Activated CD4-positive, alpha-beta T cell treated with anti-CD3 and anti-CD28 coated beads, Interleukin-2, amount 50 U/mL, for 16 hours (primary cell): ENCODE measurements around the gene VMP1.

Source experiments
- DNase-seq: peaks from one replicate; pipeline ENCODE4 v3.0.0-alpha.2; 2020

Gene VMP1

DNA sequence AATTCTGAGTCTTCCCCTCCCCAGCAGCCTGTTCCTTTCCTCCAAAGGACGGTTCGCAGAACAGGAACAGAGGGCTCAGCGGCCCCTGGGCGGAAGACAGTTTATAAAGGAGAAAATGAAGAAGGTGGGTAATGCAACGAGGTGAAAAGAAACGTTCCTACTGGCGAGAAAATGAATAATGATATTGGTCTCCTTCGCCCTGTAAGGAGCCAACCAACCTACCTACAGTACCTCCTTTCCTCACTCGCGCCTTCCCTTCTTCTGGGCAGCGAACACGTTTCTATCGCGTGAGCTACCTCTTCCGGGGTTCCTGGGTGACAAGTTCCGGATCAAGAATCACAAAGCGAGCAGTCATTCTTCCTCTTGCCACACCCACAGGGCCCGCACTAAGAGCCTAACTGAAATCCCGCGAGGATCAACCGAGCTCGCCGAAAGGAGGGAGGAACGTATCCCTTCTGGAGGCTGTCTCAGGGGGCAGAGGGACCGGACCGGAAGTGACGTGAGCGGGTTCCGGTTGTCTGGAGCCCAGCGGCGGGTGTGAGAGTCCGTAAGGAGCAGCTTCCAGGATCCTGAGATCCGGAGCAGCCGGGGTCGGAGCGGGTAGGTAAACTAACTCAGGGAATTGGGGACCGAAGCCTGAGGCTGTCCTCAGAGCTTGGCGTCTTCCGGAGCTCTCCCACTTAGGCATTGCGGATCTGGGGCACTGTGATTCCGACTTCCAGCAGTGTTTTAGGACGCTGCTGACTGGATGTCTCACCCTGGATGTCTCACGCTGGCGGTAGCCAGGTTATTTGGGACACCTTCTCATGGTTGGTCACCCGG, at the start of gene VMP1, which contains the start of gene PTRH2:
TSS of gene VMP1 (plus strand) at position 506 of the 822 bp plus-strand sequence. CDS start 23,793 bp downstream, outside the sequence.
TSS of gene PTRH2 (minus strand) at position 282 of the 822 bp plus-strand sequence. CDS start 9,452 bp downstream, outside the sequence.
- DNase-seq: peak; percentile 99

DNA sequence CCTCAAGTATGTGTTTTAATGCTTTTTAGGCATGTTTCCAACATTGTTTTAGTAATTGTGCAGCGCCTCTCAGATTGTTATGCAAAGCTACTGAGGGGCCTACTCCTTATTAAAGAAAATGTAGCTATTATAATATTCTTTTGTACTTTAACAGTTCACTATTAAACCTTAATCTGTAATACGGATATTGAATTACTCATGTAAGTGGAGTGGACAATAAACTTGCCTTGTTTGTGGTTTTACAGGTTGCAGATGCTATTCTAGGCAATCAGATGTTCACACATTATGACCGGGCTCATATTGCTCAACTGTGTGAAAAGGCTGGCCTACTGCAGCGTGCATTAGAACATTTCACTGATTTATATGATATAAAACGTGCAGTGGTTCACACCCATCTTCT, 41.2 kb upstream of the VMP1 start:
- no peak for DNase-seq

DNA sequence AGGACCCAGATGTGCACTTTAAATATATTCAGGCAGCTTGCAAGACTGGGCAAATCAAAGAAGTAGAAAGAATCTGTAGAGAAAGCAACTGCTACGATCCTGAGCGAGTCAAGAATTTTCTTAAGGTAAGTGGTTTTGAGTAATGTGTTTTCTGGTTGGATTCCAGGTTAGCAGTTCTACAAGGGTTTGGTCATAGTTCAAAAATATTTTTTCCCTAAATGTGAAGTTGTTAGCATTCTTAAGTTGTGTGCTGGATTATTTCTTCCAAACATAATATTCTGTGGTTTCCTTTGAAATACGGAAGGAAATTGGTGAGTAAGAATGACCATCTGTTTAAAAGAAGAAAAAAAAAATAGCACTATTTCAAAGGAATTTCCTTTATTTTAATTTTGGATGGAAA, 38.6 kb upstream of the VMP1 start:
- DNase-seq: no peak

DNA sequence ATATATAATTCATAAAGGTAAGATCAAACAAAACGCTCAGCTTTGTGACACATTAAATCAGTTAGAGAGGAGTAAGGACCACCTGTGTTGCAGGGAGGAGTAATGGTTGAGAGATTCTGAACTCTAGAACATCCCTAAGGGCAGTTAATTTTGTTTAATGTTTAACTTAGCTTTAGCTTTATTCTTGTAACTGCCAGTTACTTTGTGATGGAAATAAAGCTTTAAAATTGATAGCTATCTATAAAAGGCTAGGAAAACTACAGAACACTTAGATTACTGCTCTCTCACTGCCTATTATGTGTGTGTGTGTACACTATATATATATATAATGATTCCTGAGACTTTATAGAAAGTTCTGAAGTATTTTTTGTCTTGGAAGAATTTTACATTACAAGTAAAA, 38.0 kb upstream of the VMP1 start:
- no peak for DNase-seq

DNA sequence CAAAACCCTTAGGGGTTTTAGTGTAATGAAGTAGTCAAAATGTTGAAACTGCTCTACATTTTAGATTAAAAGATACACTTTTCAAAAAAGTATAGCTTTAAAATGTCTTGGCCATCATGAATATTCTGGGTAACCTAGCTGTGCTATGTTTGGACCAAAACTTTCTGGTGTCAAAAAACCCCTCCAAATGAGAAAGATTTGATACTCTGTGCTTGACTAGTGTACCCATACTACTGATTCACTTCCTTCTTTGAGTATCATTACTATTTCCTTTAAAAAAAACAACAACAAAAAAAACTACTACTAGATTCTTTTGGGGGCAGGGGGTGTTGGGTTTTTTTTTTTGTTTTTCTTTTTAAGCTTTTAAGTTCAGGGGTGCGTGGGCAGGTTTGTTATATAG, 37.5 kb upstream of the VMP1 start:
- DNase-seq: no peak

DNA sequence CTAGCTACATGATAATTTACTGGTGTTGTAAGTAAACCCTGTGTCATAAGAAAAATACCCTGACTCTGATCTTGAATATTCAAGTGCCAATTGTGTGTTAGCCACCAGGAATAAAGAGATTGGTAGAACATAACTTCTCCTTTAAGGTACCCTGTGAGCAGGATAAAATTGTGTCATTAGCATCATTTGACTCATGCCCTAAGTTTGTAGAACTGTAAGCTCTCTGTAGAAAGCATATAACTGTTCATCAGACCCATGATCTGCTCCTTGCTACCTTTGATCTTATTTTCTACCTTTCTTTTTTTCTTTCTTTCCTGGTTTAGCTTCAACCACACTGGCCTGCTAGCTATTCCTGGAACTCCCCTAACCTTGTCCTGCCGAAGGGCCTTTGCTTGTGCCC, 36.1 kb upstream of the VMP1 start:
- DNase-seq: no peak

DNA sequence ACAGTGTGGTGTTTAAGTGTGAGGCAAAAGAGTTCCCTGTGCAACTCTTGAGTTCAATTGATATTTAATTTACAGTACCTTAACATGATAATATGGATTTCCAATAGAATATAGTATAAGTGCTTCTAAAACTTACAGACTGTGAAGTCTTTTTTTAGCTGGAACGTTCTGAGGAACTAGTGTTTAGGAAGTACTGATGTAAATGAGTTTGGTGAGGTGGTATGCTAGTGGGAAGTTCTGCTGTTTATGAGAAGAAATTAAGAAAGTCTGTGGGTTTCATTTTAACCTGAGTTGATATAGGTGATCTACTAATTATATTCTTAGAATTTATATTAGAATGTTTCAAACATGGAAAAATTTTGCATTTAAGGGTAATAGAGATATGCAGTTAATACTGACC, 32.2 kb upstream of the VMP1 start:
- DNase-seq: no peak

DNA sequence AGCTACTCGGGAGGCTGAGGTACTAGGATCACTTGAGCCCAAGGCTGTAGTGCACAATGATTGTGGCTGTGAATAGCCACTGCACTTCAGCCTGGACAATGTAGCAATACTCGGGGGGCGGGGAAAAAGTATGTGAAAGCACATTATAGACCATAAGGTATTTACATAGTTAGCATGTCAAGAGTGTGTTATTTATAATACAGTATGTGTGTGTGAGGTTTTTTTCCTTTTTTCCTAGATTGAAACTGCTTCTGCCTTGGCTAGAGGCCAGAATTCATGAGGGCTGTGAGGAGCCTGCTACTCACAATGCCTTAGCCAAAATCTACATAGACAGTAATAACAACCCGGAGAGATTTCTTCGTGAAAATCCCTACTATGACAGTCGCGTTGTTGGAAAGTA, 30.7 kb upstream of the VMP1 start:
- no peak for DNase-seq

DNA sequence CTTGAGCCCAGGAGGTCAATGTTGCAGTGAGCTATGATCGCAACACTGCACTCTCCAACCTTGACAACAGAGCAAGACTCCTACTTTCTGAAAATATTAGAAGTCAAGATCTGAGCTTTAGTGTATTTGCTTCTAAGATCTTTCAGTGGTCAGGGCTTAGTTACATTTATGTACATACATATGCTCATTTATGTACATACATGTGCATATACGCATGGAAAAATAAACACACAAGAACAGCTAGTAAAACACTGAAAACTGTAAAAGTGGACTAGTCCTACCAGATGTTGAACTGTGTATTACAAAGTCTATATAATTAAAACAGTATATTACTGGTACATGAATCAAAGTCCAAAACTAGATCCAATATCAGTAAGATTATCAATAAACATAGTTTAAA, 28.5 kb upstream of the VMP1 start:
- no peak for DNase-seq

DNA sequence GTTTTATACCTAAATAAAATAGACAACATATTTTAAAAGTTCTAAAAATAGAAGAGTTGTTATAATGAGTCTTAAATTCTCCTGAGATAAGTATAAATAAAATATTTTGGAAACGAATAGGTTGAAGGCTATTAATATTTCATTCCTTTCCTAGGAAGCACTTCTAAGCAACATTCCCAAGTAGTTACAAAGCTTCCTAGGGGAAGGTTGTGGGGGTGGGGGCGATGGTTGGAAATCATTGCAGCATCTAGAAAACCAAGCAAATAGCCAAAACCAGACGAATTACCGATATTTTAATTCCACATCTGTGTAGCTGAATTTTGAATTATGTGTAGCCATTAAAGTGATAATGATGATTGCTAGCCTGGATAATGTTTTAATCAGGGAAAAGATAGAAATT, 27.1 kb upstream of the VMP1 start:
- no peak for DNase-seq

DNA sequence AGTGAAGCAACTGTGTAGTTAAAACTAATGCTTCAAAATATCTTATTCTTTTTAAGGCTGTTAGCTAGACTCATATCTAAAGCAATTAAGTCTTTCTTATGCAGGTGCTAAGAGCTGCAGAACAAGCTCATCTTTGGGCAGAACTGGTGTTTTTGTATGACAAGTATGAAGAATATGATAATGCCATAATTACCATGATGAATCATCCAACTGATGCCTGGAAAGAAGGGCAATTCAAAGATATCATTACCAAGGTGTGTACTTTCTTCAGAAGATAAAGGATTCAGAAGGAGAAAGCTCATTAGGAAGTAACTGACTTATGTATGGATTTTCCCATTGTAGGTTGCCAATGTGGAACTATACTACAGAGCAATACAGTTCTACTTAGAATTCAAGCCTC, 24.2 kb upstream of the VMP1 start:
- DNase-seq: no peak

DNA sequence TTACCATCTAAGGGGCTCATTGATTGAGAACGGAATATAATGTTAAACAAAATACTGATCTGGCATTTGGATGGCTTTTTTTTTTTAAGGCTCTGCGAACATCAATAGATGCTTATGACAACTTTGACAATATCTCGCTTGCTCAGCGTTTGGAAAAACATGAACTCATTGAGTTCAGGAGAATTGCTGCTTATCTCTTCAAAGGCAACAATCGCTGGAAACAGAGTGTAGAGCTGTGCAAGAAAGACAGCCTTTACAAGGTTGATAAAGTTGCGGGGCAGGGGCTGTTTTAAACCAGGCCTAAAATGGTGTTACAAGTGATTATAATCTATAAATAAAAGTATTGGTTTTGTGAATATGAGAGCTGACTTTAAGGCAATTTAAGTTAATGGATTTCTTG, 22.5 kb upstream of the VMP1 start:
- DNase-seq: no peak

DNA sequence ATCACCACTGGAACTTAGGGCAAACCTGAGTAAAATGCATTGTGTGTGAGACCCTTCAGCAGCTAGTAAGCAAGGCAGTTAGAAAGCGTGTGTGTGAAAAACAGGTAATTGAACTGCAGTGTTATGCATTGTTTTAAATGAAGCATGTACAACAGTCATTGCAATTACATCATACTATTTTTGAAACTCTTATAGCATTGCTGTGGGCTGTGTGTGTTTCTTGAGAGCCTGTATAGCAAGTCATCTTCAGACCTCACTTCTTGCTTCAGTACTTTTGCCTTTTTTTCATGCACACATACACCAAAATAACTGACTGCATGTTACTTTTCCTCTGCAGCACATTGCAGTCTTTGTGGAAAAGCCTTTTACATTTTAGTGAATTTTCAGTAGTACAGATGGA, 19.4 kb upstream of the VMP1 start:
- no peak for DNase-seq

DNA sequence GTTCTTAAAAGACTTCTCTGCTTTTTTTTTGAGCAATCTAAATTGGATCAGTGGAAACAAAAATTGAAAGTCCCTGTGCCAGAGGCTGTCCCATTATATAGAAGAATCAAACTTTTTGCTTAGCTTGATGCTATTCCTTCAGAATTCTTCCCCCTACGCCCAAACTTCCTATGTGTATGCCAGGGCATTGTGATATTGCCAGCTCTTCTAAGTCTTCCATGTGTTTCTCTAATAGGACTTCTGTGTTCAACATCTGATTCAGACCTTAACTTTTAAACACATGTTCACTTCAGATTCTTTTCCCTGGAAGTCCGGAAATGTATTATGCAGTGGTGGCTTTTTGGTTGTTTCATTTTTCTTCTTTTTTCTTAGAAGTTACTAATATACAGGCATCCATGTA, 19.0 kb upstream of the VMP1 start:
- DNase-seq: no peak

DNA sequence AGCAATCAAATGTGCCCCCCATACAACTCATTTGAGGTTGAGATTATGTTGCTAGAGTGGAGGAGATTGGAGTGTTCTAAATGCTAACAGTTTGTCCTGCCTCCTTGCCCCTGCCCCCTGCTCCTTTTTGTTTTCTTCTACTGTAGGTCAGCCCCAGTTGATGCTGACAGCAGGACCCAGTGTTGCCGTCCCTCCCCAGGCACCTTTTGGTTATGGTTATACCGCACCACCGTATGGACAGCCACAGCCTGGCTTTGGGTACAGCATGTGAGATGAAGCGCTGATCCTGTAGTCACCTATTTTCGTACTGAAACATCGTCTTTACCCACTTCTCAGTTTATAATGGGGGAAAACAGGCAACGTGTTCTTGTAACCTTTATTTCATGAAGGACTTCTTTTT, 13.9 kb upstream of the VMP1 start:
- no peak for DNase-seq

DNA sequence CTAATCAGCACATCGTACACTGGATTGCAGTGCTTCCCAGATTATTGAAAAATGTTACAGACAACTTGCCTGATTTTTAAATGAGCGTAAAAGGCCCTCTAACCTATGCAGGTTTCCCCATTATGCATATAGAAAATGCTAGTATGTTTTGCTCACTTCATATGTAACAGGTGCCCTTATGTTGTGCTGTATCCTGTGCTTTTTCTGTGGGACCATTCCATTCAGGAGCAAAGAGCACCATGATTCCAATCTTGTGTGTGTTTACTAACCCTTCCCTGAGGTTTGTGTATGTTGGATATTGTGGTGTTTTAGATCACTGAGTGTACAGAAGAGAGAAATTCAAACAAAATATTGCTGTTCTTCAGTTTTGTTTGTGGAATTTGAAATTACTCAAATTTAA, 13.1 kb upstream of the VMP1 start:
- no peak for DNase-seq

DNA sequence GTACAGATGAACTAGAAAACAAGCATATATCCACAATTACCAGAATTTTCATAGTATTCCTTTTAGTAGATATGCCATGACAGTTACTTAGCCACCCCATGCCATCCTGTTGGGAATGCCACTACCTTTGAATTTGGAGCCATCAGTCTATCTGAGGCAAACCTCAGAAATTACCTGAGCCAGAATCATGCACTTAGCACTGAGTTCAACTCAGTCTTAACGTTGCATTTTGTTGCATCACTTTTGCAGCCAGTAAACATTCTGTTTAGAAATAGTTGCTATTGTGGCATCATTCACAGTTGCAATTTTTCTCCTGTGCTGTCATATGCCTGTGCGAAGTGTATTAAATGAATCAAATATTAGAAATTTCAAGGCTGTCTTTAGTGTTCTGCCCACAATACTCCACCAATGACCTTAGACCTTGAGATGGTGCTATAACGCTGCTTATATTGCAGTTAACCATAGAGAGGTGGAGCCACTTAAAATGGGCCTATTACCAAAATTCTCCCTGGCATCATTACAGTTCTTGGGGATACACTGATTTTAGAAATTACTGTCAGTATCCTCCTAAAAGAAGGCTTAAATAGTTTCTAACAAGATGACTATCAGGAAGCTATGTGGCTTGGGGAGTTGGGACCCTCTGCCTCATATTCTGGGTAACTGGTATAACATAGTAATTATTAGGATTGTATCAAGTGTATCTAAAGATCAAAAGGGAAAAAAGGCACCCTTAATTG, 11.3 kb upstream of the VMP1 start:
- no peak for DNase-seq

DNA sequence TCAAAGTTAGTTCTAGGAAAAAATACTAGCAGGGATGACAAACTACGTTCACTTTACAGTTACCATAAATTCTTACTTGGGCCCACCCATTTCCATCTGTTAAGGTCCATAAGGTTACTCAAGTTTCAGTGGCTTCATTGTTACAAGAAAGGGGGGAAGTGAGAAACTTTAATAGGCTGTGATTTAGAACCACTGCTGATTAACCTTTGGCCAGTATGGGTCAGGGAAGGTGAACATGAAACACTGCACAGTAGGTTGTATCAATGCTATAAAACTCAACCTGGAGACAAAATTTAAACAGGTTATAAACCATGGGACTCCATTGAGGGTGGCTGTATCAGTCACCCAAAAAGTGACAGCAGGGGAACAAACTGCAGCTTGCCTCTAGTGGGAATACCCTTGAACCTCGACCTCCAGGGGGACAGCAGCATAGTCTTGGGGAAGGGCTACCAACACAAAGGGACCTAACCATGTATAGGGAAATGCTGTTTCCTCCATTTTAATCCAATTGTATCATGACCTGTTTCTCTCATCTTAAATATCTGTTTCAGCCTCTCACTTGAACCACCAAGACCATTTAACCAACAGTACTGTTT, 10.7 kb upstream of the VMP1 start:
- no peak for DNase-seq

DNA sequence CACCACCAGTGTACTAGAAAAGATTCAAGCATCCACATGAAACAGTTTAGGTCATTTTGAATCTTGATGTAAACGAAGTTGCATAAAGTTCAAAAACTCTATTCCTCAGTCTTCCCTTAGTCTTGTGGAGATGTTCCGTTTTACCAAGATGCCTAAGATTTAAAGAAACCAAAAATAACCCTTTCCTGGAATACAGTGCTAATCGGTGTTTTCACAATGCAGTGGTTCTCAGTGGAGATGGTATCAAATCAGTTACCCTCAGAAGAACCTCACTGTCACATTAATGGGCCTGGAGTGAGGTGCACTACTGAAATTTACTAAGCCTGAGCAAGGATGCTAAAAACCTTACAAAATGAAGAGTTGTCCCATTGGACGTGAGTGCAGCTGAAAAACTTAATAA, 9.3 kb upstream of the VMP1 start:
- no peak for DNase-seq

DNA sequence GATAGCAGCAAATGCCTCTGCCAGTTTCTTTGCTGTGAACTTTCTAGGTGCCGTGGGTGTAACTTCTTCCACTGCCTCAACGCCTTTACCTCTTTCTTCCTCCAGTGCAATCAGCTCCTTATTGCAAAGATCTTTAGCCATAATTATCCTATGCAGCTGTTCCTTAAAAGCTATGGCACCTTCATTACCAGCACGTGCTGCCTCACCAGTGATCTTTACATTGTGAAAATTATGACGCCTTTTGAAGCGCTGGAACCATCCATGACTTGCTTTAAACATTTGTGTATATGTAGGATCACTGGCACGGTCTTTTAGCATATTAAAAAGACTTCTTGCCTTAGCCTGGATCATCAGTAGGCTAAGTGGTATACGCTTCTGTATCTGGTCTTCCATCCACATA, 8.2 kb upstream of the VMP1 start:
- DNase-seq: no peak

DNA sequence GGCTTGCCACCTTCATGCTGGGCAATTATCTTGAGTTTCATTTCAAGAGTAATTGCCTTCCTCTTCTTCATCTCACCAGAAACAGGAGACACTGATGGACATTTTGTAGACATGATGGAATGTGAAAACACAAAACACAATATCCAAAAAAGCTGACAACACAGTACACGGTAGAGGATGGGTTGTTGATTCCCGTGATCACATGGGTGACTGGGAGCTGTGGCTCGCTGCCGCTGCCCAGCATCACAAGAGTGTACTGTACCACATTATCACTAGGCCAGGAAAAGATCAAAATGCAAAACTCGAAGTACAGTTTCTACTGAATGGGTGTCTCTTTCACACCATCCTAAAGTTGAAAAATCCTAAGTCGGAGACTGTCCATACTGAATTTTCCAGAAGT, 7.7 kb upstream of the VMP1 start:
- no peak for DNase-seq

DNA sequence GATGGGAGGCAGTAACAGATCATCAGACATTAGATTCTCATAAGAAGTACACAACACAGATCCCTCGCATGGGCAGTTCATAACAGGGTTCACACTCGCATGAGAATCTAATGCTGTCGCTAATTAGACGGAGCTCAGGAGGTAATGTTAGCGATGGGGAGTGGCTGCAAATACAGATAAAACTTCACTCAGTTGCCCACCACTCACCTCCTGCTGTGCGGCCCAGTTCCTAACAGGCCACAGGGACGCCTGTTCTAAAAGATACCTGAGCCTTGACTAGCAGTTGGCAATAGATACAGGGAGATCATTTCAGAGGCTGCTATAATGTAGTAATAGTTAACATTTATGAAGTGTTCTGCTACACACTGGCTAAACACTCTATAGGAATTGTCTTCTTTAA, 5.2 kb upstream of the VMP1 start:
- DNase-seq: no peak

DNA sequence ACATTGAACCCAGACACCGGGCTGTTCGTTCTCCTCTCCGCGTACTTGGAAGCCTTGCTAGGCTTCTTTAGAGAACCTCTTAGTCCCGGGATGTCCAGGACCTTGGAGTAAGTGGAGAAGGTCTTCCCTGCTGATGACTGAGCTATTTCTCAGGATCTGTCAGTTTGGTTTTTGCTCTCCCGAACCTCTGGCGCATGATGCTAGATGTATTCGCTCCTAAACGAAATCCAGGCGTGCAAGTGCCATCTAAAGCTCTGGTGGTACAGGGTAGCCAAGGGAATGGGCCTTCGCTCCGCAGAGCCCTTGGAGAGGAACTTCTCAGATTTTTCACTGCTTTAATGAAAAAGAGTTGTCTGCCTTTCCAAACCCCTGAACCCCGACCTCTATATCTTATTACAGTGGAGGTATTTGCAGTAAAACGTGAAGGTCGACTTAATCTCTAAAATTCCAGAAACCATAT, 547 bp downstream of the VMP1 start:
- no peak for DNase-seq

DNA sequence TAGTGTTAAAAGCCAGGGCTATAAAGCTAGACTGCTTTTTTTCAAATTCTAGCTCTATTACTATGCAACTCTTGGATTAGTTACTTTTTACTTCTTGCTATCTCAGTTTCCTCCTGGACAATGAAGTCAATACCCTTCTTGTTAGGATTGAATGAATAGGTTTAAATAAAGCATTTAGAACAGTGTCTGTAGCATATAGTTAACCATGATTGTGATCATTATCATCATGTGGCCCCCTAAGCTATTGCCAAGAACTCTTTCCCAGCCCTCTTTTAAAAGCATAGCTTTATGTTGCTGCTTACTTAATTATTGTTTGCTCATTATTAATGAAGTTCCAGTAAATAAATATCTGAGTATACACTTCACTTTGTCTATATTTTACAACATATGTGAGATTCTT, 4.5 kb downstream of the VMP1 start:
- DNase-seq: no peak
